HG02970 (cell line): ENCODE results near the gene SMIM7.
"Not testable (repeated sequence)": the region's sequence is repeated elsewhere in the genome, so short reads cannot be mapped to it uniquely, and the experiment has no call there.

Source experiments
- ATAC-seq: cut with Tn5 transposase; IDR thresholded peaks from one replicate; pipeline ENCODE4 v1.9.1; 2021; ENCODE audit warnings: mild to moderate bottlenecking, moderate library complexity, moderate number of reproducible peaks; ENCODE audit not compliant: unreplicated experiment, low FRiP score

The SMIM7 gene

GRCh38 chr19:16659832-16660708 lies at the start of gene SMIM7:
Gene SMIM7 (minus strand): TSS chr19:16660144. CDS start chr19:16660110, 34 bp downstream.
- peak; percentile 85 for ATAC-seq

- no peak for ATAC-seq
Measured at GRCh38 chr19:16703677-16704076, 43.7 kb upstream of the SMIM7 start.

GRCh38 chr19:16702123-16702522 lies 42.2 kb upstream of the SMIM7 start:
- ATAC-seq: no peak

GRCh38 chr19:16698914-16699313 lies 39.0 kb upstream of the SMIM7 start:
- no peak for ATAC-seq

GRCh38 chr19:16688084-16688483 lies 28.1 kb upstream of the SMIM7 start:
- ATAC-seq: no peak

GRCh38 chr19:16684216-16684615 lies 24.3 kb upstream of the SMIM7 start:
- ATAC-seq: no peak

- ATAC-seq: no peak
Measured at GRCh38 chr19:16682539-16682938, 22.6 kb upstream of the SMIM7 start.

GRCh38 chr19:16679811-16680210 lies 19.9 kb upstream of the SMIM7 start:
- no peak for ATAC-seq

GRCh38 chr19:16678498-16678897 lies 18.6 kb upstream of the SMIM7 start:
- ATAC-seq: no peak

- ATAC-seq: no peak
Measured at GRCh38 chr19:16677055-16677454, 17.1 kb upstream of the SMIM7 start.

GRCh38 chr19:16676101-16676798 lies 16.3 kb upstream of the SMIM7 start:
- ATAC-seq: no peak

GRCh38 chr19:16673839-16674238 lies 13.9 kb upstream of the SMIM7 start:
- not testable (repeated sequence) for ATAC-seq

GRCh38 chr19:16673231-16673630 lies 13.3 kb upstream of the SMIM7 start:
- no peak for ATAC-seq

GRCh38 chr19:16671652-16672274 lies 11.8 kb upstream of the SMIM7 start:
- no peak for ATAC-seq

GRCh38 chr19:16670291-16670690 lies 10.3 kb upstream of the SMIM7 start:
- ATAC-seq: no peak

- not testable (repeated sequence) for ATAC-seq
Measured at GRCh38 chr19:16668702-16669101, 8.8 kb upstream of the SMIM7 start.

GRCh38 chr19:16668176-16668575 lies 8.2 kb upstream of the SMIM7 start:
- ATAC-seq: no peak

GRCh38 chr19:16661480-16662034 lies 1.6 kb upstream of the SMIM7 start:
- ATAC-seq: no peak

- peak; percentile 33 for ATAC-seq
Measured at GRCh38 chr19:16660763-16661479, 977 bp upstream of the SMIM7 start, which contains the start of gene TMEM38A. Gene TMEM38A (plus strand): TSS chr19:16661139. CDS start chr19:16661218, 79 bp downstream.

GRCh38 chr19:16659464-16659831 lies 496 bp downstream of the SMIM7 start:
- ATAC-seq: no peak
